ENCODE data around the gene TEX48. TPM values are rescaled to one million over a fixed set of nuclear protein-coding genes. Genes with fewer than 3 reads are reported as not detected.

TEX48 gene
- total RNA-seq, 1 donor: not detected

GRCh38 chr9:114694146-114694545 lies 12.2 kb upstream of the TEX48 start:
- no peak for DNase-seq (ENCODE audit: low read depth in 2 of 3, low spot score in 2 of 3)

- DNase-seq (ENCODE audit: low read depth in 2 of 3, low spot score in 2 of 3): no peak
These were observed 11.4 kb upstream of the TEX48 start for GRCh38 chr9:114693248-114693855.

GRCh38 chr9:114691956-114692295 lies 9.9 kb upstream of the TEX48 start:
- no peak for DNase-seq (ENCODE audit: low read depth in 2 of 3, low spot score in 2 of 3)

- peak in 1 of 3 donors; percentile 11 for DNase-seq (ENCODE audit: low read depth in 2 of 3, low spot score in 2 of 3)
These were observed 9.3 kb upstream of the TEX48 start for GRCh38 chr9:114691046-114691955.

- no peak for DNase-seq (ENCODE audit: low read depth in 2 of 3, low spot score in 2 of 3)
These were observed 8.3 kb upstream of the TEX48 start for GRCh38 chr9:114690308-114690707.

- no peak for DNase-seq (ENCODE audit: low read depth in 2 of 3, low spot score in 2 of 3)
These were observed 7.8 kb upstream of the TEX48 start for GRCh38 chr9:114689813-114690212.

GRCh38 chr9:114688909-114689610 lies 7.1 kb upstream of the TEX48 start:
- no peak for DNase-seq (ENCODE audit: low read depth in 2 of 3, low spot score in 2 of 3)

- no peak for DNase-seq (ENCODE audit: low read depth in 2 of 3, low spot score in 2 of 3)
These were observed 6.4 kb upstream of the TEX48 start for GRCh38 chr9:114688379-114688778.

- no peak for DNase-seq (ENCODE audit: low read depth in 2 of 3, low spot score in 2 of 3)
These were observed 5.0 kb upstream of the TEX48 start for GRCh38 chr9:114687034-114687433.

GRCh38 chr9:114685951-114686350 lies 4.0 kb upstream of the TEX48 start:
- no peak for DNase-seq (ENCODE audit: low read depth in 2 of 3, low spot score in 2 of 3)

GRCh38 chr9:114684036-114684435 lies 2.0 kb upstream of the TEX48 start:
- no peak for DNase-seq (ENCODE audit: low read depth in 2 of 3, low spot score in 2 of 3)

- DNase-seq (ENCODE audit: low read depth in 2 of 3, low spot score in 2 of 3): no peak
These were observed 854 bp upstream of the TEX48 start for GRCh38 chr9:114682846-114683245.

- DNase-seq (ENCODE audit: low read depth in 2 of 3, low spot score in 2 of 3): no peak
These were observed 1.6 kb downstream of the TEX48 start for GRCh38 chr9:114680259-114681001.

GRCh38 chr9:114678795-114679194 lies 3.2 kb downstream of the TEX48 start:
- DNase-seq (ENCODE audit: low read depth in 2 of 3, low spot score in 2 of 3): no peak

GRCh38 chr9:114678130-114678529 lies 3.9 kb downstream of the TEX48 start:
- no peak for DNase-seq (ENCODE audit: low read depth in 2 of 3, low spot score in 2 of 3)

- peak in 2 of 3 donors; percentile 92 to 98 for DNase-seq (ENCODE audit: low read depth in 2 of 3, low spot score in 2 of 3)
These were observed 4.6 kb downstream of the TEX48 start for GRCh38 chr9:114677418-114677817.

GRCh38 chr9:114676901-114677300 lies 5.1 kb downstream of the TEX48 start:
- peak in 1 of 3 donors; percentile 39 for DNase-seq (ENCODE audit: low read depth in 2 of 3, low spot score in 2 of 3)

GRCh38 chr9:114674798-114675540 lies 7.0 kb downstream of the TEX48 start:
- no peak for DNase-seq (ENCODE audit: low read depth in 2 of 3, low spot score in 2 of 3)

GRCh38 chr9:114674076-114674797 lies 7.8 kb downstream of the TEX48 start:
- no peak for DNase-seq (ENCODE audit: low read depth in 2 of 3, low spot score in 2 of 3)

GRCh38 chr9:114671605-114672004 lies 10.4 kb downstream of the TEX48 start:
- DNase-seq (ENCODE audit: low read depth in 2 of 3, low spot score in 2 of 3): no peak

All from hematopoietic multipotent progenitor cell (in vitro differentiated cells).